ENCODE results near the gene MGAT5B. TPM values are rescaled to one million over a fixed set of nuclear protein-coding genes. Genes with fewer than 3 reads are reported as not detected.

MGAT5B gene
- total RNA-seq, 2 donors from 2014 or later: 0.14 to 4.1 TPM

DNA sequence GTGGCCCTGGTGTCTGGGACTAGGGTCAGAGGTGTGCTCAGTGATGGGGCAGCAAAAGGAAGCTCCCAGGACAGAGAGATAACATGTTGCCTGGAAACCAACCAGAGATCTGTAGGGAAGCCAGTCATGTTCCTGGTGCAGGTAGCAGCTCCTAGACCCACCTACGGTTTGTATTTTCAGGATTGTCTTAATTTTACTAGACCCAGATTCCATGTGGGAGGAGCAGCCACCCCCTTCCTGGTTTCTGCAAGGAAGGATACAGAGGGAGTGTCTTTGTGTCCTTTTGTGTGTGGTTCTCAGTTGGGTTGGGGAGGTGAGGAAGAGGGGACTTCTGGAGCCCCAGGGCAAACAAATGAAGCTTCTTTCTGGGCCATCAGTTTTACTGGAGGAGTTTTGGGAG, 53.9 kb downstream of the MGAT5B start:
- intact Hi-C loops (cut with DNase I): no loop called here
- DNase-seq (ENCODE audit: low spot score): no peak
- 8% methylated on average over 1 of the region's 1 CpG for WGBS
- Histone ChIP-seq H3K36me3 (no peaks in the 10 kb centered on the region), H3K4me1 (replicated peaks) (no peaks in the 10 kb centered on the region), H3K27me3 (replicated peaks; ENCODE audit: insufficient read depth) (peaks cover 4% of the 10 kb centered on the region), H3K27ac (no peak overlapping the region), H3K9me3 (no peaks in the 10 kb centered on the region), H3K4me3 (no peak overlapping the region)
- TF ChIP-seq POLR2AphosphoS5 (IDR thresholded peaks at IDR 0.05) (no peak), POLR2A (IDR thresholded peaks at IDR 0.05) (no peak)
- TF ChIP-seq, protein P1, sequence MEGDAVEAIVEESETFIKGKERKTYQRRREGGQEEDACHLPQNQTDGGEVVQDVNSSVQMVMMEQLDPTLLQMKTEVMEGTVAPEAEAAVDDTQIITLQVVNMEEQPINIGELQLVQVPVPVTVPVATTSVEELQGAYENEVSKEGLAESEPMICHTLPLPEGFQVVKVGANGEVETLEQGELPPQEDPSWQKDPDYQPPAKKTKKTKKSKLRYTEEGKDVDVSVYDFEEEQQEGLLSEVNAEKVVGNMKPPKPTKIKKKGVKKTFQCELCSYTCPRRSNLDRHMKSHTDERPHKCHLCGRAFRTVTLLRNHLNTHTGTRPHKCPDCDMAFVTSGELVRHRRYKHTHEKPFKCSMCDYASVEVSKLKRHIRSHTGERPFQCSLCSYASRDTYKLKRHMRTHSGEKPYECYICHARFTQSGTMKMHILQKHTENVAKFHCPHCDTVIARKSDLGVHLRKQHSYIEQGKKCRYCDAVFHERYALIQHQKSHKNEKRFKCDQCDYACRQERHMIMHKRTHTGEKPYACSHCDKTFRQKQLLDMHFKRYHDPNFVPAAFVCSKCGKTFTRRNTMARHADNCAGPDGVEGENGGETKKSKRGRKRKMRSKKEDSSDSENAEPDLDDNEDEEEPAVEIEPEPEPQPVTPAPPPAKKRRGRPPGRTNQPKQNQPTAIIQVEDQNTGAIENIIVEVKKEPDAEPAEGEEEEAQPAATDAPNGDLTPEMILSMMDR (IDR thresholded peaks at IDR 0.05): no peak

DNA sequence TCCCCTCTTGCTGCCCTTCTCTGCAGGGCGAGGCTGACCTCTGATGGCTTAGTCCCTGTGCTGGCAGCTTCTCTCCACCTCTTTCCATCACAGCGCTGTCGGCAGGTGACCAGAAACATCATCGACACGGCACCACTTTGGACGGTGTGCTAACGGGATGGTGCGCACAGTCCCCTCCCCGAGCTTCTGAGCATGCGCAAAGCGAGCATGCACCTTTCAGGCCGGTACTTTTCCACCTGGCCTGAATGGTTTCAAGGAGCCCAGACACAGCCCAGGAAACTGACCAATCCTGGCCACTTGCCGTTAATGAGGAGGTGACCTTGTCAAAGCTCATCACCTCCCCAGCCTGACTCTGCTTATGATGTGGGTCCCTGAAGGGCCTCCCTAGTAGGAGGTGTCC, 54.8 kb downstream of the MGAT5B start:
- peaks cover 4% of the 10 kb centered on the region for H3K27me3 ChIP-seq (replicated peaks; ENCODE audit: insufficient read depth)

DNA sequence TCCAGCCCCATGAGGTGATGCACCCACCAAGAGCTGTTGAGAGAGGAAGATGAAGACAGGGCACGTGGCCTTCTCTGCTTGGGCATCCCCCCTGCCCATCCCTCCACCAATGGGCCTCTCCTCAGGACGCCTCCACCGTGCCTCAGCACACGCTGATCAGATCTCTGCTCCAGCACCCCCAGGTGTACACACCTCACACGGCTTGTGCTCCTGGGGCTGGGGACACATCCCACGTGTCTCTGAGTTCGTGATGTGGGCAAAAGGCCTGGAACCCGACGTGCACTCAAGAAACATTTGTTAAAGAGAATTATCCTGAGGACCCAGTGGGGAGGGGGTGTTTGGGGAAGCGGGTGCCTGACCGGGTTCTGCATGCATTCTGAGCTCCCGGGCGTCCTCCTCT, 55.3 kb downstream of the MGAT5B start:
- Histone ChIP-seq H3K4me3 (no peak overlapping the region), H3K9me3 (no peaks in the 10 kb centered on the region), H3K27ac (no peak overlapping the region), H3K27me3 (replicated peaks; ENCODE audit: insufficient read depth) (peaks cover 4% of the 10 kb centered on the region), H3K36me3 (no peaks in the 10 kb centered on the region), H3K4me1 (replicated peaks) (no peaks in the 10 kb centered on the region)
- 80% methylated on average over 13 of the region's 13 CpGs for WGBS
- TF ChIP-seq, protein P1 (IDR thresholded peaks at IDR 0.05): no peak
- TF ChIP-seq POLR2AphosphoS5 (IDR thresholded peaks at IDR 0.05) (no peak), POLR2A (IDR thresholded peaks at IDR 0.05) (no peak)
- intact Hi-C loops (cut with DNase I): no loop called here
- DNase-seq (ENCODE audit: low spot score): no peak

More for the DNA sequence above, 54.8 kb downstream of the MGAT5B start:
- intact Hi-C loops (cut with DNase I): no loop called here
- Histone ChIP-seq H3K27ac (no peak overlapping the region), H3K9me3 (no peaks in the 10 kb centered on the region), H3K36me3 (no peaks in the 10 kb centered on the region), H3K4me1 (replicated peaks) (no peaks in the 10 kb centered on the region), H3K4me3 (no peak overlapping the region)
- DNase-seq (ENCODE audit: low spot score): no peak
- TF ChIP-seq POLR2AphosphoS5 (IDR thresholded peaks at IDR 0.05) (no peak), POLR2A (IDR thresholded peaks at IDR 0.05) (no peak)
- TF ChIP-seq, protein P1 (IDR thresholded peaks at IDR 0.05): no peak
- 78% methylated on average over 13 of the region's 13 CpGs for WGBS

DNA sequence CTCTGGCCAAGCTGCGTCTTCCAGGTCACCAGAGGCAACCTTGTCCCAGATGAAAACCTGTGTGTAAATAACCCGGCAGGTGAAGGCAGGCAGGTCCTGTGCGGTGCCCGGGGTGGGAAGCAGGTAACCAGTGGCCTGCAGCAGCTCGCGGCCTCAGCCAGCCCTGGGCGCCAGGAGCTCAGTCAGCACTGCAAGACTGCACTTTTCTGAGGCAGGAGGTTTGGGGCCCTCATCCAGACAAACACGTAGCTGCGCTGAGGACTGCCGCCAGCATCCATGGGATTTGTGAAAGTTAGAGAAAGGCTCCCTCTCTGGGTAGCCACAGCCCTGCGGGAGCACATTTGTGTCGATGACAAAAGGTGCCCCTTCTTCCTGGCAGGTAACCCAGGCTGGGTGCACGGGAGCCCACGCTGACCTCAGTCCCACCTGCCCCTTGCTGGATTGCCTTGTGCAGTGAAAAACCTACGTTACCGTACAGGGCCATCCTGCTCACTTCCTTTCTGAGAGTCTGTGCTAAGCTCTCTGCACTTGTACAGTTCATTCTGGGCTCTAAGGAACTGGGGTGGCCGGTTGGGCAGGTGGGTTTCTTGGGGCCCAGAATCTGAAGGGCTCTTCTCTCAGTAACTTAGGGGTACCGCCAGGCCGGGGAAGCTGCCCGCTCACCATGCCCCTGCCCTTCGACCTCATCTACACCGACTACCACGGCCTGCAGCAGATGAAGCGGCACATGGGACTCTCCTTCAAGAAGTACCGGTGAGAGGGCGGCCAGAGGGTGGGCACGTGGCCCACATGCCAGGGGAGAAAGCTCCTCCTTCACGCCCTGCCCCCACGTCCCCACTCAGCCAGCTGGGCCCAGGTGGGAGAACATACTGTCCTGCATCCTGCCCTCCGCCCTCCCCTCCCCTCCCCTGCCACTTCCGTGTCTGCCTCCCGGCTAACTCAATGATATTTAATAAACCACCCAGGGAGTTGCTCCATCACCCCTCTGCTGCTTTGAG, 56.4 kb downstream of the MGAT5B start:
- intact Hi-C loops (cut with DNase I): no loop called here
- TF ChIP-seq POLR2AphosphoS5 (IDR thresholded peaks at IDR 0.05) (no peak), POLR2A (IDR thresholded peaks at IDR 0.05) (no peak)
- TF ChIP-seq, protein P1 (IDR thresholded peaks at IDR 0.05): no peak
- peaks cover 4% of the 10 kb centered on the region for H3K27me3 ChIP-seq (replicated peaks; ENCODE audit: insufficient read depth)
- H3K36me3 ChIP-seq: no peaks in the 10 kb centered on the region
- no peak overlapping the region for H3K4me3 ChIP-seq
- no peak for DNase-seq (ENCODE audit: low spot score)
- no peaks in the 10 kb centered on the region for H3K9me3 ChIP-seq
- no peaks in the 10 kb centered on the region for H3K4me1 ChIP-seq (replicated peaks)
- WGBS: 64% methylated on average over 29 of the region's 32 CpGs
- H3K27ac ChIP-seq: no peak overlapping the region

Measured in prostate gland (tissue), 2 donors.